EH (cell line): ENCODE data around the gene SLIT1.

ENCODE experiments used
- DNase-seq: peaks from one replicate; pipeline ENCODE4 v3.0.0-alpha.2; 2015; ENCODE audit warnings: low read depth

SLIT1 gene

DNA sequence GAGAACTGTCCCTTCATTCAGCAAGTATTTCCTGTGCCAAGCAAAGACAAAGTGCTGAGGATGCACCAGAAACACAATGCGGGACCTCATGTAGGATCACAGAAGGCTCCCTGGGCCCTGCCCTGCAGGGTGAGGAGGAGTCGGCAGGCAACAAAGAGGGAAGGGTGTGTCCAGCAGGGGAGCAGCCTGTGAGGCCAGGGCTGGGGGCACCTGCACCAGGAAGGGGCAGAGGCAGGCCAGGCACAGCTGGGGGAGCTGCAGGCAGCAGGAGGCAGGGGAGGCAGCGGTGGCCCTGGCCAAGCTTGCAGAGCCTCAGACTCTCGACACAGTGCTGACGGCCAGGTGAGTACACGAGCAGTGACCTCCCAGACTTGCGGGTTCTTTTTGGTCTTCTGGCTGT, 123.3 kb downstream of the SLIT1 start:
- no peak for DNase-seq

DNA sequence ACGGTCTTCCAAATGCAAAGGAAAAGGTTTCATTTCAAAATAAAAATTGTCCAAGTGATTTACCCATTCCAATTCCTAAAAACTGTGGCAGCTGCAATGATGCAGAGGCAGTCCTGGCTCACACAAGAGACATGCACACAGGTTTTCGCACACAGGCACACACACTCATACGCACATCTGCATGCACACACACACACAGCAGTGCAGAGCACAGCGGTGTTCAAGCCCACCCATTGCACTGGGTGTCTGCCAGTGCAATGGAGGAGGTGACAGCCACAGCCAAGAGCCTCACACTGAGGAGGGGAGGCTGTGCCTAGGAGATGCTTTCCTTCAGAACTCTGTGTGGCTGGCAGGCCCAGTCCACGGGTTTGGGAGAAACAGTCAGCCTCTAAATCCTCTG, 123.7 kb downstream of the SLIT1 start:
- DNase-seq = no peak

DNA sequence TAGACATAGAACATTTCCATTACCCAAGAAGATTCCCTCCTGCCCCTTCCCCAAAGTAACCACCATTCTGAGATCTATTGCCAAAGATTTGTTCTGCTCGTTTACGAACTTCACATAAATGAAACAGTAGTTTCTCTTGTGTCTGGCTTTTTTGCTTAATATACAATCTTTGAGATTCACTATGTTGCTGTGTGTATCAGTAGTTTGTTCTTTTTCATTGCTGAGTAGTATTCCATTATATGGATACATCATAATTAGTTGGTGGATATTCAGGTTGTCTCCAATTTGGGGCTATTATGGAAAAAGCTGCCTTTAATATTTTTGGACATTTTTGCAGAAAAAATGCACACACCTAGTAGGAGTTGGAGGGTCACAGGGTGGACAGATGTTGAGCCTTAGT, 124.3 kb downstream of the SLIT1 start:
- no peak for DNase-seq

DNA sequence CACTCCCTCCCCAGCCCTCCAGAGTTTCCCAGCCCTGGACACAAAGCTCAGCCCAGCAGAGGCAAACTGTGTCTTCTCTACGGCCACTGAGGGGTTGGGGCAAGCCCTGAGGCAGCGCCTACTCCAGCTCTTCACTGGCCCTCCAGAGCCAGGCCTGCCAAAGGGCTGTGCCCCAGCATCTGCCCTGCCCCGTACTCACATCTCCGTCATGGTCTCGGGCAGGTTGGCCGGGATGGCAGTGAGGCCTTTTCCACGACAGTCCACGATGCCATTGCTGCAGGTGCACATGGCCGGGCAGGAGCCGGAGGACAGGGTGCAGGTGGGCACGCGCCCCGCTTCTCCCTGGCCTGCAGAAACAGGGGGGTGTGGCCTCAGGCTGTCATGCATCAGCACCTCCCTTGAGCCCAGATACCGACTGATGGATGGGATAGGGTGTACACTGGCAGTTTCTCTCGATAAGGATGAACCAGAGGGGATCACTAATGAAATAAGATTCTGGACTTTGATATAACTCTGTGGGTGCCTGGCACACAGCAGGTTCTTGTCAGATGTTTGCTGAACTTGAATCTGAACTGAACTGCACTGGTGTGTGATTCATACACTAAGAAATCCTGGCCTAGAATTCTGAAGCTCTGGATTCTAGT, 125.2 kb downstream of the SLIT1 start:
- no peak for DNase-seq

DNA sequence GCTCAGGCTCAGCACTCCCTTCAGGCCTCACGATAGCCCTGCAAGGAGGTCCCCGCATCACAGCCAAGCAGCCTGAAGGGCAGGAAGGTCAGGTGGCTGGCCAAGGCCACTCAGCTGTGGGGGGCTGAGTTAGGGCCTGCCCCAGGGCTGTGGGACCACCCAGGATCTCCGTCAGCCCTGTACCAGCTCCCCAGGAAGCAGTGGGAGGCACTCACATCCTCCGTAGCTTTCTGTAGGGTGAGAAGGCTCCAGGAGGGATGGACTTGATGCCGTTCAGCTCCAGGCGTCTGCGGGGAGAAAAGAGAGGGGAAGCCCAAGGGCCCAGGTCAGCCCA, 125.9 kb downstream of the SLIT1 start:
- no peak for DNase-seq

DNA sequence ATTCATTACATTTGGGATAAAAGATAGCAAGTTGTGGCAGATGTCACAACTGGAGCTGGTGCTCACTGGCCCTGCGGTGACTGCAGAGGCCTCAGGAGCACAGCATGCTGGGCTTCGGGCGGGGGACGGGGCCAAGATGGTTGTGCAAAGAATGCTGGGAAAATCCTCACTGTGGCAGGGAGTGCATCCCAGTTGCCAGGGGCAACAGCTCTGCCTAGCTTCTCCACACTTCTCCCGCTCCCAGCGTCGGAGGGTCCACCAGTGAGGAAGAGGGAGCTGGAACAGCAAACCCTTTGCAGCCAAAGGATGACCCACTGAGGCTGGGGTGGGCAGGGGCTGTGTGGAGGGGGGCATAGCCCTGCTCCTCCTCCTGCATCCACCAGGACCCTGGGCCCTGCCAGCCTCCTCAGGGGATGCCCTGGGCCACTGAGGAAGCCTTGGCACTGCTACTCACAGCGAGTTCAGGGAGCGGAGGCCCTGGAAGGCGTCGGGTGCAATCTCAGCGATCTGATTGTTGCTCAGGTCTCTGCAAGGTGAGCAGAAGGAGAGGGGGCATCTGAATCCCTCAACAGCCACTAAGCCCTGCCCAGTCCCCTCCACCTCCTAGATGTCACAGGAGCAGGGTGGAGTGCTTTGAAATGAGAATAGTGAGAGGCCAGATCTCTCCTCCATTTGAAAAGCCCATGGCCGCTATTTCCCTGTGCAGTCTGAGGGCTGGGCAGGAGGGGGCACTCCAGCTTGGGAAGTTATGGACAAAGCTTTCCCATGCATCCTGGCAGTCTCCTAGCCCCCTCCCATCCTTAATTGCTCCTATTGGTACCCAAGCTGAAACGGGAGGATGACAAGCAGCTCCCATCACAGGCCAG, 126.5 kb downstream of the SLIT1 start:
- no peak for DNase-seq

DNA sequence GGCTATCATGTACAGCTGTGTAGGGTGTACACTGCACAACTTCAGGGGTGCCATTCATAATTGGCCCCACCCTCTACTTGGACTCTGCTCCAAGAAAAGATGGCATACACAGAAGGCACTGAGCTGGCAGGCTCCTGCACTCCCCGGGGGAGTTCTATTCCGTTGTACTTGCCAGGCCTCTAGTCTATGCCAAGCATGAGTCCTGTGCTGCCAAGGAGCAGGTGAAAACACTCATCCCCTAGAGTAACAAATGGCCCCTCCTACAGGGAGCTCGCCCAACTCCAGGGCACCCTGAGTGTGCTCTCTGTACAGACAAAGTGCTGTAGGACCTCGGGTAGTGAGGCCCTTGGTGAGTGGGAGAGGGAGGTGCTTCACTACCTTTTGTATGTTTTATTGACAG, 127.2 kb downstream of the SLIT1 start:
- DNase-seq = no peak

DNA sequence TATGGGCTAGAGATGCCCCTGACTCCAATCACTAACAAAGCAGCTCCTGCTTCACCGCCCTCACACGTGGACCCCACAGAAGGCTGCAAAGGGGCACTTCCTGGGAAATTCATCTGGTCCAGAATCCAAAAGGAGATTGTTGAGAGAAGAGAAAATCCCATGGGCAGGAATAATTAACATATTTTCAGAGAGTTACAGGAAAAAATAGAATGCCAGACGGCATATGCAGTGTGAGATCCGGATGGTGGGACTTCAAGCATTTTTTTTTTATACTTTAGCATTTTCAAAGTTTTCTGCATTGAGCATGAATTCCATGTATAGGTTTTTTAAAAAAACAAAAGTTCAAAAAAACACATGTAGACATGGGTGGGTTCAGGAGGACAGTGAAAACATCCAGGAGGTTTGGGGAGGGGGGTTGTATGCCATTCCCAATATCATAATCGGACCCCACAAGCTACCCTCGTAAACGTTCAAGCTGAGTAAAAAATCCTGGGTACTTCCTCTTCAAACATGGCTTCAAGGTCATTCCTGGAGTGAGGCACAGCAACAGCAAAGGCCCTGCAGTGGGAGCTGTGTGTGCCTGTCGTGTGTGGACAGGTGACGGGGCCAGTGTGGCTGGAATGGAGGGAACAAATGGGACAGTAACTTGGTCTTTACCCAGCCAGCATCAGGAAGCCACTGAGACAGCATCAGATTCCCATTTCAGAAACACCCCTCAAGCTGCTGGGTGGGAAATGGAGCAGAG, 128.1 kb downstream of the SLIT1 start:
- no peak for DNase-seq

DNA sequence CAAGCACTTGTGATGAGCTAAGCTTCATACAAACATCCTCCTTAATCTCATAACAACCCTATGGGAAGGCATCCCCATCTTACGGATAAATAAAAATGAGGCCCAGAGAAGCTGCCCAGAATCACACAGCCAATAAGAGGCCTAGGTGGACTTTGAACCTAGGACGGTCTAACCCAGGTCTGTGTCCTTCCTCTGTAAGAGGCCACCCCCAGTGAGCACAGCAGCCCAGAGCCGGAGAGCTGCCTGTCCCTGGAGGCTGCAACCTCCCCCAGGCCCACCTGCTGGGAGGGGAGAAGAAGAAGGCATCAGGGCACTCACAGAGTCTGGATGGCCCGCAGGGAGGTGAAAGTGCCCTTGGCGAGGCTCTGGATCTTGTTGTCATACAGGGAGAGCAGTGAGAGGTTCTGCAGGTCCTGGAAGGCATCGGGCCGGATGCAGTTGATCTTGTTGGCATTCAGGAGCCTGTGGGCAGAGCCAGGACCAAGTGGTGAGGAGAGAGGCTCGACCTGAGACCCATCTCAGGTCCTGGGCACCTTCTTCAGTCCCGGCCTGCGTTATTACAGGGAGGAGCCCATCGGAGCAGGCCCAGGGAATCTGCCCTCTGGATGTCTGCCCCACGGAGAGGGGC, 129.6 kb downstream of the SLIT1 start:
- DNase-seq = no peak

DNA sequence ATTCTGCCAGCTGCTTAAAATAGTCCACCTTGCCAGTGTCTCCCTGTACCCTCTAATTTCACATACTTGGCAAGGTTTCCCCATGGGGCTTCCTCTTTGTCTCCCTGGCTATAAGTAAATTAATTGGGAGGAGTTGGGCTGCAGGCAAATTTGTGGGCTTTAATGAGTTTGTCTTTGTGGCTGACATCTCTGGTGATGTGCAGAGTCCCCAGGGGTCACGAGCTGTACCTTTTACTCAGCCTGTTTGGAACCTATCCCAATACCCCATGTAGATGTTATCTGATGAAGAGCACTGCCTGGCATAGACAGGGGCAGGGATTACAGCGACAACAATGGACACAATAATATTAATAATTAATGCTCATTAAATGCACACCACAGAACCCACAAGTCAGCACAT, 132.5 kb downstream of the SLIT1 start:
- DNase-seq = no peak

DNA sequence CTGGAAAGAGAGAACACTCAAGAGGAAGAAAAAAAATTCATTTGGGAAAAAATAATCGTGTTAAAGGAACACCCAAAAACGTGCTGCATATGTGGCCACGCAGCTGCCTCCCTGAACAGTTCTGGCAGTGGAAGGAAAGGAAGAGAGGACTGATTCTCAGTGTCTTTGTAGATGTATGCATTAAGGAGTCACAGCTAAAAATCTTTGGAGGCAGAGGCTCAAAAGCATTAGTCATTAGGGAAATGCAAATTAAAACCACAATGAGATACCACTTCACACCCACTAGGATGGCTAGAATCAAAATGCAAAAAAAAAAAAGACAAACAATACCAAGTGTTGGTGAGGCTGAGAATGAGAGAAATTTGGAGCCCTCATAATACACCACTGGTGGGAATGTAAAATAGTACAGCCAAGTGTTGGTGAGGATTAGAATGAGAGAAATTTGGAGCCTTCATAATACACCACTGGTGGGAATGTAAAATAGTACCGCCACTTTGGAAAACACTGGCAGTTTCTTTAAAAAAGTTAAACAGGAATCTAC, 134.7 kb downstream of the SLIT1 start:
- DNase-seq = no peak

DNA sequence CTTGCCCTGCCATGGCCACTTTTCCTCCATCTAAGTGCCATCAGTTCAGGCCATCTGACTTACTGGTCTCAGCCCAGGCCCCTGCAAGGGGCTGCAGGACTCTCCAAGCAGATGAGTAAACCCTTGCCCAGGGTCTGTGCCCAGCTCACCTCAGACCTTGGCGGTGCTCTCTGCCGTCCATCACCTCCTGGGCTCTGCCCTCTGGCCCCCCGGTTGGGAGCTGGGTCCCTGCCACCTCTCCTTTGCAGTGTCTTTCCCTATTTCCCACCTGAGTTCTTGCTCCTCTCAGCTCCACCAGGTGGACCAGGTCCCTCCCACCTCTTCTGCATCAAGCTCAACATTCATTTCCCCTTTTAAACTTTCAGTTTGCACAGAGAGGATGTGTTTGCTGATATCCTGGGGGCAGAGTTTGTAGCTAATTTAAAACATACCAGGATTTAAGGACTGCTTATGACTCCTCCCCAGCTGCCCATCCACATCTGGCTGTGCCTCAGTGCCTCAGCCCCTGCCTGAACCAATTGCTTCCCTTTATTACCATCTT, 135.5 kb downstream of the SLIT1 start:
- DNase-seq = no peak

DNA sequence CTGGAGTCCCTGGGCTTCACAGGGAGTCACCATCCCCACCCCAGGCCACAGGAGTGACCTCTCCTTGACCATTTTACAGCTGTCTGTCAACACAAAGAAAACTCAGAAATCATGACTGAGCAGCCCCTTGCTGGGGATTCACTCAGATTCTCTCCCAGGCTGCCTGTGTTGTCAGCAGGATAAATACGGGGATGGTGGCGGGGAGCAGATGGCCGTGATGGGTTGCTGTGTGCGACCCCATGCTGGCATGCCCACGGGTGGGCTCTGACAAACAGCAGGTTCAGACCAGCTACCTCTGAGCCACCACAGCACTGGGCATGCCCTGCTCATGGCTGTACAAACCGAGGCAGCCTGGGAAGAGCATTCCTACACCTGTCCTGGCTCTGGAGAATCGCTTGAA, 136.1 kb downstream of the SLIT1 start:
- DNase-seq = no peak

DNA sequence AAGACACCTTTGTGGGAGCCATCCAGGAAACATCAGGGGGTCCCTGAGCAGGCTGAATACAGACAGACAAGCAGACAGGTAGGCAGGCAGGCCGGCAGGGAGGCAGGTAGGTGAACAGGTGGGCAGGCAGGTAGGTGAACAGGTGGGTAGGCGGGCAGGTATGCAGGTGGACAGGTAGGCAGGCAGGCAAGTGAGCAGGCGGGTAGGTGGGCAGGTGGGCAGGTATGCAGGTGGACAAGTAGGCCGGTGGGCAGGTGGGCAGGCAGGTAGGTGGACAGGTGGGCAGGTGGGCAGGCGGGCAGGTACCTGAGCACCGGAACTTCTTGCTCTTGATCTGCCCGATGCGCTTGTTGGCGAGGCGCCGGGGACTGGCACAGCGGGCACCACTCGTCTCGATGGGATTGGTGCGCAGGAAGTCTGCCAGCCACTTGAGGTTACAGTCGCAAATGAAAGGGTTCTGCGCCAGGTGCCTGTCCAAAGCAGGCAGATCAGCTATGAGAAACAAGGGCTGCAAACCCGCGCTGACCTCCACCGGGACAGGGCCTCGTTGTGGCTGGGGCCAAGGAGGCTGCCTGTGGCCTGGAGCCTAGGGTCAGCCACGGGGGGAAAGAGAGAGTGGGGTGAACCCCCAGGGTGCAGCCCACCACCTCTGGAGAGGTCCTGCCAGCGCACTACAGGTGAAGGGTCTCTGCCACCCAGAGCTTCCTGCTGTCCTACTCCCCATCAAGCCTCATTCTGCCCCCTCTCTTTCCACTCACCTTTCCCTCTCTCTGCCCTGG, 136.9 kb downstream of the SLIT1 start:
- DNase-seq = no peak

DNA sequence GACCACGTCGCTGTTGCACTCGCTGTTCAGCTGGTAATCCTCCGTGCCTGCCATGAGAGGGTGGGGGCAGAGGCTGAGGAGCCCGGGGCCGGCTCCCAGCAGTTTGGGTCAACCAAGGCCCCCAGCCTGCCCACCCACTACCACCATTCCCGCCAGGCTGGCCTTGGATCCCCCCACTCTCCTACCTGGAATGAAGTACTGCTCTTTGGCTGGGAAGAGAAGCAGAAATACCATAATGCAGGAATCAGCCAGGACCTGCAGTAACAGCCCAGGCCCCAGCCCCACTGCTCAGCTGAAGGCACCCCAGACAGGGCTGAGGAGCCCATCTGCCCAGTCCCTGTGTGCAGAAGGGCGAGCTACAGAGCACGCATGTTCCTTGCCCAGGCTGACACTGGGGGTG, 138.0 kb downstream of the SLIT1 start:
- DNase-seq = no peak

DNA sequence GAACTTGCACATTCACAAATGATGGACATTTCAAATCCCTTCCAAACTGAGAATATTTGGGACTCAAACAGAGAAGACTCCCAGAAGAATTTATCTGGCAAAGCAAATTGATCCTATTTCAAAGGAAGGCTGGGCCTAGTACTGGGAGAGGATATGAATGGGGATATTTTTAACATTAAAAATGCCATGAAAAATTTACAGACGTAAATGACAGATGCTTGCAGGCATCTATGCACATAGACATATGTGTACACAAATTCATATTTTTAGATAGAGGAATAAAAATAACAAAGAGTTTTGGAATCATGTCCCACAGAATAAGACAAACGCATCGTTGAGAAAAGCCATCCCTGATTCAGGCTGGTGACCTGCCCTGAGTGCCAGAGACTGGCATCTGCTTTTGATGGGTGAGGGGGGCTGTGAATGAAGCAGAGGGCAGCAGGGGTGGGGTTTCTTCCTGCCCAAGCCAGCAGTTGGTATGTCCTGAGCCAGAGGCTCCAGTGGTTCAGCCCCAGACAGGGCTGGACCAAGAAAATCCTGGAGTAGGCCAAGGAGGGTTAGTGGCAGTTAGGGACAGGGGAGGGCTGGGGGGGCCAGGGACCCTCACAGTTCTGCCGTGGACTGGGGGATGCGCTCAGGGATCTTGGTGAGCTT, 138.5 kb downstream of the SLIT1 start:
- DNase-seq = no peak

DNA sequence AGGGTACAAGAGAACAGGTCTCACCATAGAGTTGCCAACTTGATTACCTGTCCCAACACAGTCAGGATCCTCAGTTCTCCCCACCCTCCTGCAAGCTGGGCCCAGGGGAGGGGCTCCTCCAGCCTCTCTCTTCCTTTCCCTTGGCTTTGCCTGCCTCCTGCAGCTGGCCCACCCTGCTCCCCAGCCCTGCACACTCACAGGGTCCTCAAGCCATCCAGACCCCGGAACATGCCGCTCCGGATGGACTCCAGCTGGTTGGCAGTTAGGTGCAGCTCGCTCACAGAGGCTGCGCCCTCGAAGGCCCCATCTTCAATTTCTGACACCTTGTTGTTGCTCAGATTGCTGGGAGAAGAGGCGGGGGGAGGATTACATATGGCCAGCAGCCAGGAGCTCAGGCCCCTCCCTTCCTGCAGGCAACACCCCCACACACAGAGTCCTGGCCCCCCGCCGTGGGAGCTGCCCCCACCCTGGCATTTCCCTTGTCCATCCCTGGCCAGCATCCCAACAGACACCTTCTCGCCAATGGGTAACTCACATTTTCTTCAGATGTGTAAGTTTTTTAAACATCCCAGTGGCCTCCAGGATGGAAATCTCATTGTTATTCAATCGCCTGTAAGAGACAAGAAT, 139.2 kb downstream of the SLIT1 start:
- DNase-seq = no peak

DNA sequence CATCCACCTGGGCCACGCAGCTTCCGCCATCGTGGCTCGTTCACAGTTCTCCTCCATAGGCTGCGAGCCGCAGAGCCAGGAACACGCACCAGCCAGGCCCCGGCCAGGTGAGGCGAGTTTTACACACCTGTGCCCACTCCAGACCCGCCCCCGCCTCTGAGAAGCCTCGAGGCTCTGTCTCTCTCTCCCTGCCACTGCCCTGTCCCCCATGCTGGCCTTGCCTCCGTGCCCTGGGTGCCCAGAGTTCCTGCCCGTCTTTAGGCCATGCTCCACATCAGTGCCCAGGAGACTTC, 142.2 kb downstream of the SLIT1 start:
- no peak for DNase-seq

DNA sequence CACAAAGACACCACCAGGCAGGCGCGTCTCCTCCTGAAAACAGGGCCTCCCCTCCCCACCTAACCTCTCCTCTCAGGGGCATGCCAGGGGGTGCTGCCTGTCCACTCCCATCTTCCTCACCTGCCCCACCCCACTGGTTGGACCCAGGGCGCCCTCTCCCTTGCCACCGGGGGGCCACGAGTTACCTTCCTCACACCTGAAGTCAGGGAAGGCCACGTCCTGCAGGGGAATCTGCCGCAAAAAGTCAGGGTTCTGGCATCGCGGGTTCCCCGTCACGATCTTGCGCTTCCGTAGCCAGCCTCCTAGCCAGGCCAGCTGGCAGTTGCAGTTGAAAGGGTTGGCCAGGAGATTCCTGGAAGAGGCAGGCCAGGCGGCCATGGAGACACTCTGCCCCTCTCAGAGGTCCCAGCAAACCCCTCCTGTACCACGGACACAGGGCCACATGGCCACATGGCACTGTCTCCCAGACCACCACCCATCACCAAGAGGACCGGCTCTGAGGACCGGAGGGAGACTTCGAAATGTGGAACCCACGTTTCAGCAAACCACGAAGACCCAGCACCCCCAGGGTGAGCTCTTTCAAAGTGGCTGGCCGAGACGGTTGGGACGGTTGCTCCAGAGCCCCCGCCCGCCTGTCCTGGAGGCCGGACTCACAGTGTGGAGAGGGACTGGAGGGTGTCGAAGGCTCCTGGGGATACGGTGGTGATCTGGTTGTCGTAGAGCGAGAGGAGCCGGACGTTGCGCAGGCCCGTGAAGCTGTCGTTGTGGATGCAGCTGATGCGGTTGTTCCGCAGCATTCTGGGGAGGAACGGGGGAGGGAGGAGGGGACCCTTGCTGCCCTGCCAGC, 142.8 kb downstream of the SLIT1 start:
- DNase-seq = no peak

DNA sequence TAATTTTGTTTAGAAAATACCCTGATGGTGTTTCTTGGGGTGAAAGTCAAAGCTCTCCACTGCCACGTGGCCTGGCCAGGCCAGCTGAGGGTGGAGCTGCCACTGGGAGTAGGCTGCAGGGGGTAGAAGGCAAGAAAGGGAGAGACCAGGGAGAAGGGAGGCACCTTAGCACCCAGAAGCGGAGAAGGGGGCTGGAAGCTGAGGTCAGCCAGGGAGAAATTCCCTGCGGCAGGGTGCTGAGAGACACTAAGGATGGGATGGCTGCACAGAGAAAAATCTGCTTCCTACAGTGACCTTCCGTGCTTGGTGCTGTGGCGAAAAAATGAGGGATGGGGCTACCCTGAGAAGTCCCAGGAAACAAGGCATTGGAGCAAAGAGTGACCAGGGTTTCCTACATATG, 143.7 kb downstream of the SLIT1 start:
- DNase-seq = no peak
